ENCODE measurements around the gene IL3RA. TPM values are rescaled to one million over a fixed set of nuclear protein-coding genes. Genes with fewer than 3 reads are reported as not detected.
"Not testable (repeated sequence)": the region's sequence is repeated elsewhere in the genome, so short reads cannot be mapped to it uniquely, and the experiment has no call there.

Gene IL3RA
- total RNA-seq, 4 donors from 2014 or later, result 3.3 to 17.7 (median 6.3) TPM

- Histone ChIP-seq H3K9me3 (no peaks in the 10 kb centered on the region), H3K4me3 (no peak overlapping the region), H3K36me3 (peaks cover 0 to 97% (median 24%) of the 10 kb centered on the region in 3 donors), H3K27ac (no peak overlapping the region), H3K27me3 (no peaks in the 10 kb centered on the region), H3K4me1 (no peaks in the 10 kb centered on the region)
- 86 to 88% methylated on average over 21 to 30 of the region's 30 CpGs for WGBS, 2 donors
- DNase-seq (ENCODE audit: low spot score in 2 of 2), result no peak
- no peak for TF ChIP-seq EP300 (IDR thresholded peaks at IDR 0.05)
- TF ChIP-seq, protein P1, sequence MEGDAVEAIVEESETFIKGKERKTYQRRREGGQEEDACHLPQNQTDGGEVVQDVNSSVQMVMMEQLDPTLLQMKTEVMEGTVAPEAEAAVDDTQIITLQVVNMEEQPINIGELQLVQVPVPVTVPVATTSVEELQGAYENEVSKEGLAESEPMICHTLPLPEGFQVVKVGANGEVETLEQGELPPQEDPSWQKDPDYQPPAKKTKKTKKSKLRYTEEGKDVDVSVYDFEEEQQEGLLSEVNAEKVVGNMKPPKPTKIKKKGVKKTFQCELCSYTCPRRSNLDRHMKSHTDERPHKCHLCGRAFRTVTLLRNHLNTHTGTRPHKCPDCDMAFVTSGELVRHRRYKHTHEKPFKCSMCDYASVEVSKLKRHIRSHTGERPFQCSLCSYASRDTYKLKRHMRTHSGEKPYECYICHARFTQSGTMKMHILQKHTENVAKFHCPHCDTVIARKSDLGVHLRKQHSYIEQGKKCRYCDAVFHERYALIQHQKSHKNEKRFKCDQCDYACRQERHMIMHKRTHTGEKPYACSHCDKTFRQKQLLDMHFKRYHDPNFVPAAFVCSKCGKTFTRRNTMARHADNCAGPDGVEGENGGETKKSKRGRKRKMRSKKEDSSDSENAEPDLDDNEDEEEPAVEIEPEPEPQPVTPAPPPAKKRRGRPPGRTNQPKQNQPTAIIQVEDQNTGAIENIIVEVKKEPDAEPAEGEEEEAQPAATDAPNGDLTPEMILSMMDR (IDR thresholded peaks at IDR 0.05), result no peak
Measured at GRCh38 chrX:1401611-1402430, 65.2 kb downstream of the IL3RA start.

DNA sequence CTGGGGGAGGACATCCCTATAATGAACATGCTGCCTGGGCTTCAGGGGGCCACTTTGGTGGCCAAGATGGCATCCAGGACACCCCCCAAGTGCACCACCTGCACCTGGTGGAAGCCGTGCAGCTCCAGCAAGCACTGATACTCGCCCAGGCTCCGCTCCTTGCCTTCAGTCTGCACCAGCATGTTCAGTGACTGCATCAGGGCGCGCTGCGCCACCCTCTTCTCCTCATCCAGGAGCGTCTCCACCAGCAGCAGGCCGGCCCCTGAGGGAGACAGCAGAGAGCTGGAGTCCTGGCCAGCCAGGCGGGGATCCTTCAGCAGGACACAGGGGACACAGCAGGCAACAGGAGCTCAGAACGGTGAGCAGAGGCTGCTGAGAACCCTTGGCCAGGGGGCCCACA is 66.6 kb downstream of the IL3RA start:
- H3K4me1 ChIP-seq, result no peaks in the 10 kb centered on the region
- H3K36me3 ChIP-seq, result peaks cover 0 to 96% (median 25%) of the 10 kb centered on the region in 3 donors
- WGBS, 2 donors, result 97 to 98% methylated on average over 10 of the region's 10 CpGs
- no peak overlapping the region for H3K4me3 ChIP-seq
- no peak overlapping the region for H3K27ac ChIP-seq
- TF ChIP-seq, protein P1 (IDR thresholded peaks at IDR 0.05), result no peak
- no peaks in the 10 kb centered on the region for H3K27me3 ChIP-seq
- no peak for DNase-seq (ENCODE audit: low spot score in 2 of 2)
- H3K9me3 ChIP-seq, result no peaks in the 10 kb centered on the region

GRCh38 chrX:1403867-1404266 is 67.3 kb downstream of the IL3RA start:
- H3K27me3 ChIP-seq; H3K27ac ChIP-seq; H3K4me3 ChIP-seq; H3K4me1 ChIP-seq; H3K9me3 ChIP-seq; DNase-seq (ENCODE audit: low spot score in 2 of 2): not testable (repeated sequence)
- WGBS, 2 donors, result 92 to 94% methylated on average over 3 of the region's 3 CpGs
- peaks cover 0 to 89% (median 25%) of the 10 kb centered on the region in 3 donors for H3K36me3 ChIP-seq

GRCh38 chrX:1405769-1406168 is 69.2 kb downstream of the IL3RA start:
- H3K4me1 ChIP-seq; H3K9me3 ChIP-seq; H3K27ac ChIP-seq; H3K4me3 ChIP-seq; H3K27me3 ChIP-seq; DNase-seq (ENCODE audit: low spot score in 2 of 2): not testable (repeated sequence)
- H3K36me3 ChIP-seq, result peaks cover 0 to 78% (median 25%) of the 10 kb centered on the region in 3 donors
- 67 to 88% methylated on average over 2 of the region's 2 CpGs for WGBS, 2 donors

DNA sequence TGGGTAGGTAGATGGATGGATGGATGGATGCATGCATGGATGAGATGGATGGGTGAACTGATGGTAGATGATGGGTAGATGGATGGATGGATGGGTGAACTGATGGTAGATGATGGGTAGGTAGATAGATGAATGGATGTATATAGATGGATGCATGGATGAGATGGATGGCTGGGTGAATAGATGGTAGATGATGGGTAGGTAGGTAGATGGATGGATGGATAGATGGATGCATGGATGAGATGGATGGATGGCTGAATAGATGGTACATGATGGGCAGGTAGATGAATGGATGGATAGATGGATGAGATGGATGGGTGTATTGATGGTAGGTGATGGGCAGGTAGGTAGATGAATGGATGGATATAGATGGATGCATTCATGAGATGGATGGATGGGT is 70.5 kb downstream of the IL3RA start:
- peaks cover 0 to 78% (median 25%) of the 10 kb centered on the region in 3 donors for H3K36me3 ChIP-seq
- no peak overlapping the region for H3K27ac ChIP-seq
- no peak for DNase-seq (ENCODE audit: low spot score in 2 of 2)
- H3K9me3 ChIP-seq, result no peaks in the 10 kb centered on the region
- TF ChIP-seq EP300 (IDR thresholded peaks at IDR 0.05), result no peak
- no peaks in the 10 kb centered on the region for H3K27me3 ChIP-seq
- H3K4me1 ChIP-seq, result no peaks in the 10 kb centered on the region
- no peak overlapping the region for H3K4me3 ChIP-seq

DNA sequence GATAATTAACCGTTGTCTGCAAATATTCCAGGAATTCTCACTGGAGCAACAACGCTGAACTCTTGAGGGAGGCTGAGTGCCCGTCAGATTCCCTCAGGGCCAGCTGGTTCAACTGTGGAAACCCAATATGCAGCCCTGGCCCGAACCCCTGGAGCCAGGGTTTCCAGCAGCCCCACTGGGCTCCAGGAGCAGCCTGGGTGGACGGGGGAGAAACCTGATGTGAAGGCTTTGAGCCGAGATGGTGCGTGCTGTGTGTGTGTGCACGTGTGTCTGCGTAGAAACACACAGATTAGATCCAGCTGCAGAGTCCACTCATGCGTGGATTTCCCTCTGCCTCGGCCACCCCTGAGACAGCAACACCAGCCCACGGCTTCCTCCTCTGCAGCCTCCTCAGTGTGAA is 74.7 kb downstream of the IL3RA start:
- no peaks in the 10 kb centered on the region for H3K4me1 ChIP-seq
- 70 to 71% methylated on average over 12 of the region's 12 CpGs for WGBS, 2 donors
- no peaks in the 10 kb centered on the region for H3K27me3 ChIP-seq
- TF ChIP-seq, protein P1 (IDR thresholded peaks at IDR 0.05), result no peak
- TF ChIP-seq POLR2A (IDR thresholded peaks at IDR 0.05) (no peak), EP300 (IDR thresholded peaks at IDR 0.05) (no peak)
- DNase-seq (ENCODE audit: low spot score in 2 of 2), result no peak
- no peak overlapping the region for H3K4me3 ChIP-seq
- no peak overlapping the region for H3K27ac ChIP-seq
- no peaks in the 10 kb centered on the region for H3K9me3 ChIP-seq
- H3K36me3 ChIP-seq, result peaks cover 0 to 75% (median 5%) of the 10 kb centered on the region in 3 donors
